NT2/D1 (cell line): ENCODE results near the gene FZD8.

Experiments
- DNase-seq: peaks from one replicate; pipeline ENCODE4 v3.0.0-alpha.2; 2011; ENCODE audit warnings: low read depth, low spot score
- H3K27me3 ChIP-seq: 2 replicates; pipeline ENCODE4 v1.6.0; 2011; ENCODE audit warnings: mild to moderate bottlenecking; ENCODE audit not compliant: insufficient read length, insufficient read depth
- H3K36me3 ChIP-seq: 2 replicates; pipeline ENCODE4 v1.6.1; 2011; ENCODE audit warnings: mild to moderate bottlenecking, low read length, mixed read lengths; ENCODE audit not compliant: insufficient read depth, insufficient read length
- H3K4me1 ChIP-seq: 2 replicates; pipeline ENCODE4 v1.5.1; 2011; ENCODE audit not compliant: insufficient read depth, insufficient read length
- H3K4me3 ChIP-seq: 2 replicates; pipeline ENCODE4 v1.5.1; 2011; ENCODE audit warnings: low read depth; ENCODE audit not compliant: insufficient read length
- H3K9ac ChIP-seq: 2 replicates; pipeline ENCODE4 v1.6.0; 2011; ENCODE audit warnings: low read depth; ENCODE audit not compliant: insufficient read length
- H3K9me3 ChIP-seq: 2 replicates; pipeline ENCODE4 v1.5.1; 2011; ENCODE audit warnings: mild to moderate bottlenecking, low read length; ENCODE audit not compliant: insufficient read depth
- SUZ12 ChIP-seq: IDR thresholded peaks from 2 replicates; pipeline ENCODE4 v1.6.1; 2011; ENCODE audit not compliant: insufficient read length, insufficient read depth; ENCODE audit errors: extremely low read depth
- YY1 ChIP-seq: IDR thresholded peaks from 2 replicates; pipeline ENCODE4 v1.6.1; 2011; ENCODE audit not compliant: insufficient read length, insufficient read depth
- ZNF274 ChIP-seq: IDR thresholded peaks from 2 replicates; pipeline ENCODE4 v1.6.1; 2011; ENCODE audit warnings: mild to moderate bottlenecking, low read depth, low read length

Gene FZD8

DNA sequence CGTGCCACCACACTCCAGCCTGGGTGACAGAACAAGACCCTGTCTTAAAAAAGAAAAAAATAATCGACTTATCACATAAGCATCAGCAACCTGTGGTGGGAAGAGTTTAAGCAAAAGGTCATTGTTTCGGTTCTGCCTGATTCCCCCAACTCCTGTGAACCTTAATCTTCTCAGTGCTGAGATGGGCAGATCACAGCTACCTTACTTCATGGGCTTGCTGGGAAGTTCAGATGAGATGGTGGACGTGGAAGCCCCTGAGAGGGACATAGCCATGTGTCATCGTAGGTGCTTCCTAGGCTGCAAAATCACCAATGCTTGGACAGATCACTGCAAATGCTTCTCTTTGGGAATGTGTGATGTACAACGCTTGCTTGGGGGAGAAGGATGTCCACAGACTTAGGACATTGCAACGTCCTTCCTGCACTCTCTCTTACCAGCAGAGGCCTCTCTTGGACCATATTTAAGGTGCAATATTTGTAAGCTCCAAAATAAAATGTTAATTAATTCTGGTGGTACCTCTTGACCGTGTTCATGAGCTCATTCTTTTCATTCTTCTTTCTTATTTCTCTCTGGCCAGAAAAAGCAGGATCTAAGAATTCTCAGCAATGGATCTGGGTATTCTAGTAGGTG is 28.4 kb downstream of the FZD8 start:
- no peaks in the 10 kb centered on the region for H3K36me3 ChIP-seq
- no peak for DNase-seq
- H3K9ac ChIP-seq, result no peak overlapping the region
- no peak for TF ChIP-seq YY1
- no peak for TF ChIP-seq SUZ12
- TF ChIP-seq ZNF274, result no peak
- H3K9me3 ChIP-seq, result no peaks in the 10 kb centered on the region
- no peaks in the 10 kb centered on the region for H3K27me3 ChIP-seq
- no peak overlapping the region for H3K4me3 ChIP-seq
- no peaks in the 10 kb centered on the region for H3K4me1 ChIP-seq

DNA sequence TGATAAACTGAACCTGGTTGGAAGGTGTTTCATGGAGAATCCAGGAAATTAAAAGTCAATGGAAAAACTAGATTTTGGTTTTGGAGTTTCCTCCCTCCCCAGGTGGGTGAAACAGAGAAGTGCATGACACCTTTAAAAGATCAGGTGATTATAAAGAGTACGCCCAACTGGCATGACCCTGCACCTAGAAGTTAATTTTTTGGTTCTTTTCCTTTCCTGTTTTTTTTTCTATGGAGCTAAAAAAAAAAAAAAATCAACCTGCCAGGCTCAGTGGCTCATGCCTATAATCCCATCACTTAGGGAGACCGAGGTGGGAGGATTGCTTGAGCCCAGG is 29.0 kb downstream of the FZD8 start:
- H3K4me3 ChIP-seq, result no peak overlapping the region
- no peaks in the 10 kb centered on the region for H3K9me3 ChIP-seq
- no peaks in the 10 kb centered on the region for H3K27me3 ChIP-seq
- no peak for DNase-seq
- TF ChIP-seq YY1 (no peak), ZNF274 (no peak), SUZ12 (no peak)
- H3K36me3 ChIP-seq, result no peaks in the 10 kb centered on the region
- no peaks in the 10 kb centered on the region for H3K4me1 ChIP-seq
- H3K9ac ChIP-seq, result no peak overlapping the region

DNA sequence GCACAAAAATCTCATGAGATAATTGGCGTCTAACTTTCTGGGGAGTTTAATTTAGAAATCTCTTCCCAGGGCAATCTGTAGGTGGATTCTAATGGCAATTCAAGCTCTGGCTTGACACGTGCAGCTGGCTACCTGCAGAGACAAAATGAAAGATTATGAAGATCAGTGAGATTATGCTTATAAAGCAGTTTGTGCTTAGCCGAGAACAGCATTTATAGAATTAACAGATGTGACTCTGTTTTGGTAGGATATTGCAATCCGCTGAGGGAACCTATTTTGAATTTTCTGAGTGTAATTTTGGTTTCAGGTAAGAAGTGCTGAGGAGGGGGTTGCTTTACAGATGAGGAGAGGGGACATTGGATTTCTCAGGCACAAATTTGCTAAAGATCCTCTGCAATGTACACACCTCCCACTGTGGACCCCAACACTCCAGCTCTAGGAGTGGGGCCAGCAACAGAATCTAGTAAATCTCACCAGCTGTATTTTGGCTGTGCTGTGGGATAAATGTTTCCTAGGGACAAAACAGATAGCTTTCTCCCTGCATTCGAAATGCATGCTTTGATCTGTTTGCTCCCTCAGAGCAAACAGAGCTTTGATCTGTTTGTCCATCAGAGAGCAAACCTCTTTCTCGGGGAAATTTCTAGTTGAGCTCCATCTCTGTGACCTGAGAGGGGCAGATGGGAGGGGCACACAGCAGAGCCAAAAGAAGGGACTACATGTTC is 29.6 kb downstream of the FZD8 start:
- TF ChIP-seq SUZ12 (no peak), ZNF274 (no peak), YY1 (no peak)
- Histone ChIP-seq H3K4me3 (no peak overlapping the region), H3K4me1 (no peaks in the 10 kb centered on the region), H3K9ac (no peak overlapping the region), H3K27me3 (no peaks in the 10 kb centered on the region), H3K36me3 (no peaks in the 10 kb centered on the region), H3K9me3 (no peaks in the 10 kb centered on the region)
- no peak for DNase-seq

DNA sequence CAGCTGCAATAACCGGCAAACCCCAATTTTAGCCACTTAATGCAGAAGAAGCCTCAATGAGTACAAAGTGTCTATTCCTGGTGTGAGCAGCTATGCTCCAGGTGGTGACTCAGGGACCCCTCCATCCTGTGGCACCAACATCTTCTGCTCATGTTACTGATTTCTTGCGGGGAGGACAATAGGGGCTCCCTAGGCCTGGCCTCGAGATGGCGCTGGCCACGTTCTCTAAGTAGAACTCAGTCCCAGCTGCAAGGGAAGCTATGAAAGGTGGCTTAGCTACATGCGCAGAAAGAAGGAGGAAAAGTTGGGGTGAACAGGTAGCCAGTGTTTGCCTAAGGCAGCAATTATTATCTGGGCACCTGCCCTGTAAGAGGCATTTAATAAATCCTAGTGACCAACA is 30.3 kb downstream of the FZD8 start:
- DNase-seq, result no peak
- TF ChIP-seq SUZ12 (no peak), YY1 (no peak), ZNF274 (no peak)
- Histone ChIP-seq H3K4me3 (no peak overlapping the region), H3K36me3 (no peaks in the 10 kb centered on the region), H3K4me1 (no peaks in the 10 kb centered on the region), H3K9me3 (no peaks in the 10 kb centered on the region), H3K9ac (no peak overlapping the region), H3K27me3 (no peaks in the 10 kb centered on the region)

DNA sequence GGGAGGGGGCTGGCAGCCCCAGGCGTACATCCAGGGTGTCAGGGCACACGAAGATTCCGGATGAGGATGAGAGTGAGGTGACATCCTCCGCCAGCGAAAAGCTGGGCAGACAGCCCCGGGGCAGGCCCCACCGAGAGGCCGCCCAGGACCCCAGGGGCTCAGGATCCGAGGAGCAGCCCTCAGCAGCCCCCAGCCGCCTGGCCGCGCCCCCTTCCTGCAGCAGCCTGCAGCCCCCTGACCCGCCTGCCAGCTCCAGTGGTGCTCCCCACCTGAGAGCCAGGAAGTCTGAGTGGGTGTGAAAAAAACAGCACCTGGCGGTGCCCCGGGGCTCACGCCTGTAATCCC is 33.8 kb downstream of the FZD8 start:
- Histone ChIP-seq H3K4me1 (peaks cover 2% of the 10 kb centered on the region), H3K9ac (no peak overlapping the region), H3K4me3 (no peak overlapping the region), H3K9me3 (no peaks in the 10 kb centered on the region), H3K27me3 (no peaks in the 10 kb centered on the region), H3K36me3 (no peaks in the 10 kb centered on the region)
- DNase-seq, result no peak
- TF ChIP-seq ZNF274 (no peak), SUZ12 (no peak), YY1 (no peak)

DNA sequence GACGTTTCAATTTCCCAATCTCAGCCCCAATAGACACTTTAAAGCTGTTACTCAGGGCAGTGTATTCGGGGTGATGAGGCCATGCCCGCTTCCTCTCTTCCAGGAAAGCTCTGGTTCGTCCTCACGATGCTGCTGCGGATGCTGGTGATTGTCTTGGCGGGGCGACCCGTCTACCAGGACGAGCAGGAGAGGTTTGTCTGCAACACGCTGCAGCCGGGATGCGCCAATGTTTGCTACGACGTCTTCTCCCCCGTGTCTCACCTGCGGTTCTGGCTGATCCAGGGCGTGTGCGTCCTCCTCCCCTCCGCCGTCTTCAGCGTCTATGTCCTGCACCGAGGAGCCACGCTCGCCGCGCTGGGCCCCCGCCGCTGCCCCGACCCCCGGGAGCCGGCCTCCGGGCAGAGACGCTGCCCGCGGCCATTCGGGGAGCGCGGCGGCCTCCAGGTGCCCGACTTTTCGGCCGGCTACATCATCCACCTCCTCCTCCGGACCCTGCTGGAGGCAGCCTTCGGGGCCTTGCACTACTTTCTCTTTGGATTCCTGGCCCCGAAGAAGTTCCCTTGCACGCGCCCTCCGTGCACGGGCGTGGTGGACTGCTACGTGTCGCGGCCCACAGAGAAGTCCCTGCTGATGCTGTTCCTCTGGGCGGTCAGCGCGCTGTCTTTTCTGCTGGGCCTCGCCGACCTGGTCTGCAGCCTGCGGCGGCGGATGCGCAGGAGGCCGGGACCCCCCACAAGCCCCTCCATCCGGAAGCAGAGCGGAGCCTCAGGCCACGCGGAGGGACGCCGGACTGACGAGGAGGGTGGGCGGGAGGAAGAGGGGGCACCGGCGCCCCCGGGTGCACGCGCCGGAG is 34.4 kb downstream of the FZD8 start:
- peaks cover 2% of the 10 kb centered on the region for H3K4me1 ChIP-seq
- TF ChIP-seq YY1 (no peak), ZNF274 (no peak), SUZ12 (no peak)
- no peaks in the 10 kb centered on the region for H3K36me3 ChIP-seq
- no peak overlapping the region for H3K4me3 ChIP-seq
- no peak for DNase-seq
- H3K9ac ChIP-seq, result no peak overlapping the region
- H3K9me3 ChIP-seq, result no peaks in the 10 kb centered on the region
- H3K27me3 ChIP-seq, result no peaks in the 10 kb centered on the region

DNA sequence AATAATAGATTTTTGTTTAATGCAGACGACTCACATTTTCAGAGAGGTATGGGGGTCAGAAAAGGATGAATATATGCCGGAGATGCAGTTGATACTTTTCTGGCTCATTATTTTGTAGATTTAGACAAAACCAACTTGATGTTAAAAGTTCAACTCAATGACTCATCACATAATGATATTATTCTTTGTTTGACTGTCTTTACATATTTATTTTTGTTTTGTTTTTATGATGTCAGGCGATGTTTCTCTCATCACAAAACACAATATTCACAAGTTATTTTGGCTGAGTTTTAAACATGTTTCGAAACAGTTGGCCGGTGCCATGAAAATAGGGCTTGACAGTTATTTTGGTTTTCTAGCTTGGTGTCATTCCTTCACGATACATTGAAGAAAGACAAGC is 35.7 kb downstream of the FZD8 start:
- no peaks in the 10 kb centered on the region for H3K27me3 ChIP-seq
- H3K36me3 ChIP-seq, result no peaks in the 10 kb centered on the region
- no peak for TF ChIP-seq YY1
- TF ChIP-seq SUZ12, result no peak
- no peak for TF ChIP-seq ZNF274
- peaks cover 2% of the 10 kb centered on the region for H3K4me1 ChIP-seq
- H3K9ac ChIP-seq, result no peak overlapping the region
- no peak for DNase-seq
- no peaks in the 10 kb centered on the region for H3K9me3 ChIP-seq
- H3K4me3 ChIP-seq, result no peak overlapping the region
